ENCODE measurements around the gene DEFB118. TPM values are rescaled to one million over a fixed set of nuclear protein-coding genes. Genes with fewer than 3 reads are reported as not detected.

The DEFB118 gene
- total RNA-seq, 1 experiment from 2014 or later: not detected

DNA sequence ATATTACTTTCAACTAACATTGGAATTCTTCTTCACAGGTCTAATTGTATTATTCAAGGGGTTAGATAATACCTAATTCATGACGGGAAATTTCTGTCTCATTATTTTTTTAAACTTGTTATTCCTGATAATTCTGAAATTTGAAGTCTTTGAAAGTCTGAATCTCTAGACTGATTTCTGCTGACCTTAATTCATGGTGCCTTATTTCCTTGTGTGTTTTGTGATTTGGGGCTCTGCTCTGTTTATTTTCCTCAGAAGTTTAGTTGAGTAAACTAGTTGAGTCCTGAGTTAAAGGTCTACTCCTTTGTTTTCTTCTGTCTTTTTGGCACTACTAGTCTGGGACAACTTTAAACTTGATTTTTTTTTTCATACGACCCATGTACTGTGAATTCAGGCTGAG lies 5.9 kb downstream of the DEFB118 start:
- intact Hi-C loops (cut with micrococcal nuclease): loop anchor here (10.0 kb wide), 1 partner anchor 60 kb away; no protein-coding TSS in a partner anchor
- Histone ChIP-seq H3K27ac (ENCODE audit: low read depth, low read length) (no peak overlapping the region), H3K27me3 (ENCODE audit: insufficient read depth, low read length) (peaks cover 43% of the 10 kb centered on the region), H3K79me2 (ENCODE audit: insufficient read depth, low read length) (no peaks in the 10 kb centered on the region), H3K4me2 (ENCODE audit: low read length) (no peak overlapping the region), H4K20me1 (ENCODE audit: insufficient read depth) (no peaks in the 10 kb centered on the region), H3K36me3 (ENCODE audit: control insufficient read depth in 1 of 2, insufficient read depth in 2 of 2, low read length in 2 of 2) (no peaks in the 10 kb centered on the region), H3K9me3 (ENCODE audit: control insufficient read depth in 1 of 2, insufficient read depth in 1 of 2, low read depth in 1 of 2, low read length in 2 of 2) (no peaks in the 10 kb centered on the region), H2AFZ (ENCODE audit: low read depth, low read length, poor library complexity, severe bottlenecking) (no peak overlapping the region), H3K4me3 (replicated peaks in 1 of 2; ENCODE audit: low read depth in 1 of 2, low read length in 2 of 2) (no peak overlapping the region), H3K9ac (ENCODE audit: low read length) (no peak overlapping the region), H3K4me1 (ENCODE audit: control insufficient read depth in 1 of 2, insufficient read depth in 2 of 2, low read length in 2 of 2) (no peaks in the 10 kb centered on the region), H3K9me2 (ENCODE audit: insufficient read depth) (no peaks in the 10 kb centered on the region)
- ChIA-PET RAD21 (ENCODE audit: low non-redundant PET in 1 of 2, low total read pairs in 2 of 2, uncharacterized antibody in 2 of 2, unreplicated experiment in 2 of 2) (no interaction called here), POLR2A (no interaction called here), CTCF (no interaction called here)
- no TSS peak for BruUV-seq (replicated peaks)
- DNase-seq (ENCODE audit: low read depth, low spot score) (no peak), ATAC-seq (no peak)
- TF ChIP-seq SP1 (IDR thresholded peaks at IDR 0.05; ENCODE audit: low read depth) (no peak), SRF (IDR thresholded peaks at IDR 0.05; ENCODE audit: low read depth) (no peak), JUND (IDR thresholded peaks at IDR 0.05) (no peak), RAD21 (IDR thresholded peaks at IDR 0.05; ENCODE audit: low read depth) (no peak)

DNA sequence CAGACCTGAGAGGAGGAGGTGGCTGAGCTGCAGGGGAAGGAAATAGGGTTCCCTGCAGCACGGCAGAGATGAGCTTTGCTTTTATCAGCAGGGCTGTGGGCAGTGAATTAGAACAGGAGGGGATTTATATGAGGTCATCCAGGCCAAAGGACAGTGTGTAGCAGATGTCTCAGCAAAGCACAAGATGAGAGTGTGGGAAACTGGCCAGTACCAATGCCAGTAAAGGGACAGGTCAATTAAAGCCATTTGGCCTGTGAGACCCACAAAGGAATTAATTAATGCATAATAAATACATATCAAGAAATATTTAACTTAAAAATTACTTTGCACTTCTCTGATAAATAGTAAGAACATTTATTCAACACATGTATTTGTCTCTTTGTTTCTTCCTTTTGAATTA lies 22.1 kb downstream of the DEFB118 start, which contains the start of gene DEFB119:
Gene DEFB119, minus strand, starts transcription at position 101 of the 400 bp plus-strand sequence. CDS start 107 bp downstream, outside the sequence.
- intact Hi-C loops (cut with micrococcal nuclease): no loop called here
- H2AFZ ChIP-seq (ENCODE audit: low read depth, low read length, poor library complexity, severe bottlenecking): no peak within 1 kb of the TSS
- TF ChIP-seq, protein P1, sequence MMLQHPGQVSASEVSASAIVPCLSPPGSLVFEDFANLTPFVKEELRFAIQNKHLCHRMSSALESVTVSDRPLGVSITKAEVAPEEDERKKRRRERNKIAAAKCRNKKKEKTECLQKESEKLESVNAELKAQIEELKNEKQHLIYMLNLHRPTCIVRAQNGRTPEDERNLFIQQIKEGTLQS (IDR thresholded peaks at IDR 0.05): no peak
- DNase-seq (ENCODE audit: low read depth, low spot score) (no peak), ATAC-seq (no peak)
- H3K79me2 ChIP-seq (ENCODE audit: insufficient read depth, low read length): no peaks in the 10 kb centered on the region
- no peak within 1 kb of the TSS for H3K9ac ChIP-seq (ENCODE audit: low read length)
- H3K4me3 ChIP-seq (replicated peaks in 1 of 2; ENCODE audit: low read depth in 1 of 2, low read length in 2 of 2): no peak within 1 kb of the TSS
- no peak within 1 kb of the TSS for H3K4me2 ChIP-seq (ENCODE audit: low read length)
- peaks cover 28% of the 10 kb centered on the region for H3K27me3 ChIP-seq (ENCODE audit: insufficient read depth, low read length)
- no peak within 1 kb of the TSS for H3K27ac ChIP-seq (ENCODE audit: low read depth, low read length)
- ChIA-PET CTCF (no interaction called here), RAD21 (ENCODE audit: low non-redundant PET in 1 of 2, low total read pairs in 2 of 2, uncharacterized antibody in 2 of 2, unreplicated experiment in 2 of 2) (no interaction called here), POLR2A (no interaction called here)
- no peaks in the 10 kb centered on the region for H4K20me1 ChIP-seq (ENCODE audit: insufficient read depth)
- no peaks in the 10 kb centered on the region for H3K9me3 ChIP-seq (ENCODE audit: control insufficient read depth in 1 of 2, insufficient read depth in 1 of 2, low read depth in 1 of 2, low read length in 2 of 2)
- no TSS peak for BruUV-seq (replicated peaks)
- H3K36me3 ChIP-seq (ENCODE audit: control insufficient read depth in 1 of 2, insufficient read depth in 2 of 2, low read length in 2 of 2): no peaks in the 10 kb centered on the region
- H3K9me2 ChIP-seq (ENCODE audit: insufficient read depth): no peaks in the 10 kb centered on the region
- H3K4me1 ChIP-seq (ENCODE audit: control insufficient read depth in 1 of 2, insufficient read depth in 2 of 2, low read length in 2 of 2): no peaks in the 10 kb centered on the region
